GM20431 (cell line): ENCODE measurements around the gene APOO.

Experiments
- in situ Hi-C: fragments of 300-500 bp; cut with MseI, MboI; formaldehyde crosslinking; loops from one replicate; pipeline ENCODE4 v1.15.0; 2020; ENCODE audit warnings: low sequenced_read_pairs; ENCODE audit not compliant: unreplicated experiment

APOO gene

GRCh38 chrX:23907498-23908218, at the start of gene APOO, which contains the start of gene CXorf58:
APOO (minus strand) TSS chrX:23907938; CDS start chrX:23907702, 236 bp downstream.
CXorf58 (plus strand) TSS chrX:23908006; CDS start chrX:23910303, 2,297 bp downstream.
- in situ Hi-C loops, result loop anchor here (10.0 kb wide), 1 partner anchor 213 kb away; no protein-coding TSS in a partner anchor

GRCh38 chrX:23954396-23954795, 46.7 kb upstream of the APOO start:
- in situ Hi-C loops, result no loop called here

DNA sequence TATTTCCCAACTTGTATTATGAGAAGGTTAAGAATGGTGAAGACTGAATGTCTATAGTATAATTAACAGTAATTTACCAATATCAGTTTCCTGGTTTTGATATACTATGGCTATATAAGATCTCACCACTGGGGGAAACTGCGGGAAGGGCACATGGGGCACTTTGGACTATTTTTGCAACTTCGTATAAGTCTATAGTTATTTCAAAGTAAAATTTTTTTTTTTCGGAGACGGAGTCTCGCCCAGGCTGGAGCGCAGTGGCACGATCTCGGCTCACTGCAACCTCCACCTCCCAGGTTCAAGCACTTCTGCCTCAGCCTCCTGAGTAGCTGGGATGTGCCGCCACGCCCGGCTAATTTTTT, 46.2 kb upstream of the APOO start:
- in situ Hi-C loops, result no loop called here

DNA sequence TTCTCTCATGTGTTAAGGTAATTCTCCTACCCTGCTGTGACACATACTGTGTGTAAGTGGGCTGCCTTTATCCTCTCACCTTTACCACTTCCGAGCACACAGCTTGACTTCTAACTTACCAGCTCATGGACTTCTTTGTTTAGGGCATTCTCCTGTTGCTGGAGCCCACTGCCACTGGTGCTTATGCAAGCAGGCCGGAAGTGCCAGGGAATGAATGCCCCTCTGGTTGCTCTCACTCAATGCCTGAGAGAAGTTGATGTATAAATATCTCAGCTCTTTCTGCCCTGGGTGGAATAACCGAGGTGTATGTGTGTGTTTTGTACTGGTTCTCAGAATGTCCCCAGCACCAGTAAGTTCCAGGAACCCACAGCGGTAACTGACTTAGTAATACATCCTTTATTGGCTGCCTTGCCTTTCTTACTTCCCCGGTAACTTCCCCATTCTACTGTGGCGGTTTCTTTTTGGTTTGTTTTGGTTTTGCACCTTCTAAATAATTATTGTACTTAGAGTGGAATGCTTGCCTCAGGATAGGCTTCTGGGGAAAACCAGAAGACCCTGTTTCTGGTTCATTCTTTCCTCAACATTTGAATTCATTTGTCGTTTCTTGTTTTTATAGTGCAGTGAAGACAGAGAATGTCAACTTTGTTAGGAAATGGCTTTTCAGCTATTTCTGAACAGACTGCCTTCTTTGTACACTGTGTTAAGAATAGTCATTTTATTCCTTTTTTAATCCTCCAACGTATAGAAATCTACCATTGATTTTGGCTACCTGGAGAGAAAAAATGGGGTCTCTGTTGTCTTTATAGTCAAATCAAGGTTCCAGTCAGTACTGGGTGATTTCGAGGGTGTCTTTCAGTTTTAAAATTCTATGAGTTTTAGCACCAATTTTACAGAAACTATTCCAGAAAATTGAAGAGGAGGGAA, 45.5 kb upstream of the APOO start:
- in situ Hi-C loops, result no loop called here

GRCh38 chrX:23952391-23952790, 44.7 kb upstream of the APOO start:
- in situ Hi-C loops, result no loop called here

DNA sequence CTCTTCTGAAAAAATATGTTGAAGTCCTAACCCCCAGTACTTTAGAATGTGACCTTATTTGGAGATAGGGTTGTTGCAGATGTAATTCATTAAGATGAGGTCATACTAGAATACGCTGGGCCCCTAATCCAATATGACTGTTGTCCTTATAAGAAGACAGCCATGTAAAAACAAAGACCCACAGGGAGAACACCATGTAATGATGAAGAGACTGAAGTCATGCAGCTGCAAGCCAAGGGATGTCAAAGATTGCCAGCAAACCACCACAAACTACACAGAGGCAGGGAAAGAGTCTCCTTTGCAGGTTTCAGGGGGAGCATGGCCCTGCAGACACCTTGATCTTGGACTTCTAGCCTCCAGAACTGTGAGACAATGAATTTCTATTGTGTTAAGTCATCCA, 37.5 kb upstream of the APOO start:
- in situ Hi-C loops, result no loop called here

- in situ Hi-C loops, result no loop called here
Measured at GRCh38 chrX:23944234-23944633, 36.5 kb upstream of the APOO start.

GRCh38 chrX:23939203-23939602, 31.5 kb upstream of the APOO start:
- in situ Hi-C loops, result no loop called here

GRCh38 chrX:23938690-23939089, 31.0 kb upstream of the APOO start:
- in situ Hi-C loops, result no loop called here

DNA sequence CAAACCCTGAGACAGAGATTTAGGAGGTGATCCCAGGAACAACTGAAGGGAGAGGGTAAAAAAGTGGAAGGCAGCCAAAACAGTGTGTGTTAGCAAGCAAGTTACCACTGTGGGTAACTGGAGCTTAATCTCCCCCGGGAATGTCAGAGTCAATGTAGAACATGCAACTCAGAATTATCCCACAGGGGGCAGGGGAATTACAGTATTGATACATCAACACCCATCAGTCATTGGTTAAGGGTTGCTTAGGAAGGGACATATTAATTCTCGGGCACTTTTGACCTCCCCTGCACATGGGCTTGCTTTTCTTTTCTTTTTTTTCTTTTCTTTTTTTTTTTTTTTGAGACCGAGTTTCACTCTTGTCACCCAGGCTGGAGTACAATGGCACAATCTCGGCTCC, 29.4 kb upstream of the APOO start:
- in situ Hi-C loops, result no loop called here

GRCh38 chrX:23936180-23936579, 28.4 kb upstream of the APOO start:
- in situ Hi-C loops, result no loop called here

GRCh38 chrX:23935106-23935505, 27.4 kb upstream of the APOO start:
- in situ Hi-C loops, result no loop called here

DNA sequence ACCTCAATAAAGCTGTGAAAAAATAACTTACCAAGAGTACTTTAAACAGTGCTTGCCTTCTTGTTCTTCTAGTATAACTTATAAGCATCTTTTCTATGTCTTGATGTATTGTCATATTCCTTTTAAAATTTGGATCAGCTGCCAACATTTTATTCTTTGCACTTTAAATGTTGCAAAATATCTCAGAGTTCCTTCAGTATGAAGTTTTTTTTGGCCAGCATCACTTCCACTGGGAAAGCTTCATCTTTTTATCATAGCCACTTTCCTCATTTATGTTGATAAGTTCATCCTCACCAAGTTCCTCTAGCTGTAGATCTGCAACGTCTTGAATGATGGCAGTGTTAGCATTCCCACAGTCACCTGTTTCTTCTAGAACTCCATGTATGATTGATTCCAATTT, 24.3 kb upstream of the APOO start:
- in situ Hi-C loops, result no loop called here

GRCh38 chrX:23930894-23931604, 23.3 kb upstream of the APOO start:
- in situ Hi-C loops, result no loop called here

DNA sequence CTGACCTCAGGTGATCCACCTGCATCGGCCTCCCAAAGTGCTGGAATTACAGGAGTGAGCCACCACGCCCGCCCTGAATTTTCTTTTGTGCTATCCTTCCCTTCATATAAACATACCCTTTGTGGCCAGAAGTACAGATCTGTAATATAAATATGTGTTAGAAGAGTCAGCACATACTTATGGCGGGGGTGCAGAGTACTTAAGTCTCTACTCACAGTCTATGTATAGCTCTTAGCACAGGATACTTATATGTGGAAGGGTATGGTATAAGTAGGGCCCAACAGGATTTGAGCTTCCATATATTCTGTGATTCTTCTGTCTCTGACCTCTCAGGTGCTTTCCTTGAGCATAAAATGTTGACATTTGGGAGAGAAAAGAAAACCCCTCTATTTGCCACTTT, 18.3 kb upstream of the APOO start:
- in situ Hi-C loops, result no loop called here

GRCh38 chrX:23919706-23920320, 12.1 kb upstream of the APOO start:
- in situ Hi-C loops, result no loop called here

DNA sequence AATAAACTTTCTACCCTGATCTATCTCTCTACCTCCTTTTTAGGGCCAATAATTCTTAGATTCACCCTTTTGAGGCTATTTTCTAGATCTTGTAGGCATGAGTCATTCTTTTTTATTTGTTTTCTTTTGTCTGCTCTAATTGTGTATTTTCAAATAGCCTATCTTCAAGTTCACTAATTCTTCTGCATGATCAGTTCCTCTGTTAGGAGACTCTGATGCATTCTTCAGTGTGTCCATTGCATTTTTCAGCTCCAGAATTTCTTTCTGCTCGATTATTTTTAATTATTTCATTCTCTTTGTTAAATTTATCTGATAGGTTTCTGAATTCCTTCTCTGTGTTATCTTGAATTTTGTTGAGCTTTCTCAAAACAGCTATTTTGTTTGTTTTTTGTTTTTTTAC, 11.4 kb upstream of the APOO start:
- in situ Hi-C loops, result no loop called here

- in situ Hi-C loops, result no loop called here
Measured at GRCh38 chrX:23911126-23911835, 3.5 kb upstream of the APOO start.

DNA sequence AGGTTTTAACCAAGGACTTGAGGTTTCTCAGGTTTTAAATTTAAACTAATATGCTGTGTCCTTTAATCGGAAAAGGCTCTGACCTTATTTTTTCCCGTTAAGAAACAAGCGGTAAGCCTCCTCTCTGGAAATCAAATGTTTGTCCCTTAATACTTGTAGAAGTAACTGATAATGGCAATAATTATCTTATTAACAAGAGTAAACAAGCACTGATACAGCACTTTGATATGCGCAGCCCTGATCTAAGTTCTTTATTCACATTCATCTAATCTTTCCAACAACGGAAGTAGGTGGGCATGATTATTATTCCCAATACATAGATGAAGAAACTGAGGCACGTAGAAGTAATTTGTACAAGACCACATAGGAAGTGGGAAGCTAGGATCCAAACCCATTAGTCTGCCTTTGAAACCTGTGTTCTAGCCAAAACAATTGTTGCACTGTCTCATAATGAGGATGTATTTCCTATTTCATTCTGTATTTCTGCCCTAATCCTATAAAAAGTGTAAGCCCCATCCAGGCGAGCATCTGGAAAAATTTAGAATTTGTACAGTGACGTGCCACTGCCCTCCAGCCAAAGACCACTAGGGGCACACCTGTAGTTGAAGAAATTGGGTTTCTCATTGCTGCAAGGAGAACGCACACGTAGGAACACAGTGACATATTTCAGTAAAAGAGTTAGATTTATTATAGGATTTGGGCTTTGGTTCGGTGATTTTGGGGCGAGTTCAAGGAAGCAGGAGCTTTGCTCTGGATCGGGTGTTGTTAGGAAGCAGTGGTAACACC, 674 bp upstream of the APOO start:
- in situ Hi-C loops, result loop anchor here (10.0 kb wide), 1 partner anchor 214 kb away; no protein-coding TSS in a partner anchor
